ENCODE measurements around the gene ECHS1.

DNA sequence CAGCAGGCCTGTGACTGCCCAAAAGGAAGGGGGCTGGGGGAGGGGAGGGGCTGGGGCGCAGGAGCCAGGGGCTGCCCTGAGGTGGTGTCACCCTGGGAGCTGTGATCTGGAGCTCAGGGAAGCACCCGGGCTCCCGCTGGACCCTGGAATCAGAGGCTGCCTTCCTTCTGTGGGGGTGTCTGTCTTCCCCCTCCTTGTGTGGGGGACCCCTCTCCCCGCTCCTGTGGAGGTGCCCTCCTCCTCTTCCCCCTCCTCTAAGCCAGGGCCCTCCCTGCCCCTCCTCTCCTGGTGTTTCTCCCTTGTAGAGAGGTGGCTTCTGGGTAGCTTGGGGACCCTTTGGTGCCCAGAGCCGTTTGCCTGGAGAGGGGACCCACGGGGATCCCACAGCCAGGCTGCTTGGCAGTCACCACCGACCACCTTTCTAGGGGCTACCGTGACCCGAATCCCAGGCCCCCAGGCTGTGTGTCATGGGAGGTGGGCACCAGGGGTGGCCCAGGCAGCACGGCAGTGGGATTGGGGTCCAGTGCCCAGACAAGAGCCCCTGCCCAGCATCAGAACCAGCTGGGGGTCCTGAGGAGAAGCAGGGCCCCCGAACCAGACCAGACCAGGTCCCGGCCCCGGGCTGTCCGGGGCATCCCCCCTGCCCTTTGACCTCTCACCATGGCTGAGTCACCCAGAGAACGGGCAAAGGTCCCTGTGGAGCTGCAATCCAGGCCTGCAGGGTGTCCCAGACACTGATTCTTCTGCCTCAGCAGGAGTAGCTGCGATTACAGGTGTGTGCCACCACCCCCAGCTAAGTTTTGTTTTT, 25.2 kb downstream of the ECHS1 start:
- TF ChIP-seq SP2 (tag by site-specific recombination; IDR thresholded peaks at IDR 0.05), result no peak
- TF ChIP-seq, protein P1, sequence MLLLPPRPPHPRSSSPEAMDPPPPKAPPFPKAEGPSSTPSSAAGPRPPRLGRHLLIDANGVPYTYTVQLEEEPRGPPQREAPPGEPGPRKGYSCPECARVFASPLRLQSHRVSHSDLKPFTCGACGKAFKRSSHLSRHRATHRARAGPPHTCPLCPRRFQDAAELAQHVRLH (tag by site-specific recombination; IDR thresholded peaks at IDR 0.05), result no peak
- TF ChIP-seq ZNF670 (tag by site-specific recombination; IDR thresholded peaks at IDR 0.05; ENCODE audit: low read depth), result no peak
- TF ChIP-seq, protein P2, sequence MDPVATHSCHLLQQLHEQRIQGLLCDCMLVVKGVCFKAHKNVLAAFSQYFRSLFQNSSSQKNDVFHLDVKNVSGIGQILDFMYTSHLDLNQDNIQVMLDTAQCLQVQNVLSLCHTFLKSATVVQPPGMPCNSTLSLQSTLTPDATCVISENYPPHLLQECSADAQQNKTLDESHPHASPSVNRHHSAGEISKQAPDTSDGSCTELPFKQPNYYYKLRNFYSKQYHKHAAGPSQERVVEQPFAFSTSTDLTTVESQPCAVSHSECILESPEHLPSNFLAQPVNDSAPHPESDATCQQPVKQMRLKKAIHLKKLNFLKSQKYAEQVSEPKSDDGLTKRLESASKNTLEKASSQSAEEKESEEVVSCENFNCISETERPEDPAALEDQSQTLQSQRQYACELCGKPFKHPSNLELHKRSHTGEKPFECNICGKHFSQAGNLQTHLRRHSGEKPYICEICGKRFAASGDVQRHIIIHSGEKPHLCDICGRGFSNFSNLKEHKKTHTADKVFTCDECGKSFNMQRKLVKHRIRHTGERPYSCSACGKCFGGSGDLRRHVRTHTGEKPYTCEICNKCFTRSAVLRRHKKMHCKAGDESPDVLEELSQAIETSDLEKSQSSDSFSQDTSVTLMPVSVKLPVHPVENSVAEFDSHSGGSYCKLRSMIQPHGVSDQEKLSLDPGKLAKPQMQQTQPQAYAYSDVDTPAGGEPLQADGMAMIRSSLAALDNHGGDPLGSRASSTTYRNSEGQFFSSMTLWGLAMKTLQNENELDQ (tag by site-specific recombination; IDR thresholded peaks at IDR 0.05; ENCODE audit: low read depth), result no peak
- no peak for TF ChIP-seq SETDB1 (IDR thresholded peaks at IDR 0.05; ENCODE audit: insufficient read length, low read length)
- TF ChIP-seq, protein P3, sequence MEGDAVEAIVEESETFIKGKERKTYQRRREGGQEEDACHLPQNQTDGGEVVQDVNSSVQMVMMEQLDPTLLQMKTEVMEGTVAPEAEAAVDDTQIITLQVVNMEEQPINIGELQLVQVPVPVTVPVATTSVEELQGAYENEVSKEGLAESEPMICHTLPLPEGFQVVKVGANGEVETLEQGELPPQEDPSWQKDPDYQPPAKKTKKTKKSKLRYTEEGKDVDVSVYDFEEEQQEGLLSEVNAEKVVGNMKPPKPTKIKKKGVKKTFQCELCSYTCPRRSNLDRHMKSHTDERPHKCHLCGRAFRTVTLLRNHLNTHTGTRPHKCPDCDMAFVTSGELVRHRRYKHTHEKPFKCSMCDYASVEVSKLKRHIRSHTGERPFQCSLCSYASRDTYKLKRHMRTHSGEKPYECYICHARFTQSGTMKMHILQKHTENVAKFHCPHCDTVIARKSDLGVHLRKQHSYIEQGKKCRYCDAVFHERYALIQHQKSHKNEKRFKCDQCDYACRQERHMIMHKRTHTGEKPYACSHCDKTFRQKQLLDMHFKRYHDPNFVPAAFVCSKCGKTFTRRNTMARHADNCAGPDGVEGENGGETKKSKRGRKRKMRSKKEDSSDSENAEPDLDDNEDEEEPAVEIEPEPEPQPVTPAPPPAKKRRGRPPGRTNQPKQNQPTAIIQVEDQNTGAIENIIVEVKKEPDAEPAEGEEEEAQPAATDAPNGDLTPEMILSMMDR (tag by site-specific recombination; IDR thresholded peaks at IDR 0.05), result no peak
- TF ChIP-seq ZNF423 (tag by site-specific recombination; IDR thresholded peaks at IDR 0.05), result no peak
- TF ChIP-seq, protein P4, sequence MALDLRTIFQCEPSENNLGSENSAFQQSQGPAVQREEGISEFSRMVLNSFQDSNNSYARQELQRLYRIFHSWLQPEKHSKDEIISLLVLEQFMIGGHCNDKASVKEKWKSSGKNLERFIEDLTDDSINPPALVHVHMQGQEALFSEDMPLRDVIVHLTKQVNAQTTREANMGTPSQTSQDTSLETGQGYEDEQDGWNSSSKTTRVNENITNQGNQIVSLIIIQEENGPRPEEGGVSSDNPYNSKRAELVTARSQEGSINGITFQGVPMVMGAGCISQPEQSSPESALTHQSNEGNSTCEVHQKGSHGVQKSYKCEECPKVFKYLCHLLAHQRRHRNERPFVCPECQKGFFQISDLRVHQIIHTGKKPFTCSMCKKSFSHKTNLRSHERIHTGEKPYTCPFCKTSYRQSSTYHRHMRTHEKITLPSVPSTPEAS (tag by site-specific recombination; IDR thresholded peaks at IDR 0.05), result no peak
- no peak for TF ChIP-seq ZNF239 (tag by site-specific recombination; IDR thresholded peaks at IDR 0.05)
- TF ChIP-seq, protein P5, sequence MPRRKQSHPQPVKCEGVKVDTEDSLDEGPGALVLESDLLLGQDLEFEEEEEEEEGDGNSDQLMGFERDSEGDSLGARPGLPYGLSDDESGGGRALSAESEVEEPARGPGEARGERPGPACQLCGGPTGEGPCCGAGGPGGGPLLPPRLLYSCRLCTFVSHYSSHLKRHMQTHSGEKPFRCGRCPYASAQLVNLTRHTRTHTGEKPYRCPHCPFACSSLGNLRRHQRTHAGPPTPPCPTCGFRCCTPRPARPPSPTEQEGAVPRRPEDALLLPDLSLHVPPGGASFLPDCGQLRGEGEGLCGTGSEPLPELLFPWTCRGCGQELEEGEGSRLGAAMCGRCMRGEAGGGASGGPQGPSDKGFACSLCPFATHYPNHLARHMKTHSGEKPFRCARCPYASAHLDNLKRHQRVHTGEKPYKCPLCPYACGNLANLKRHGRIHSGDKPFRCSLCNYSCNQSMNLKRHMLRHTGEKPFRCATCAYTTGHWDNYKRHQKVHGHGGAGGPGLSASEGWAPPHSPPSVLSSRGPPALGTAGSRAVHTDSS (tag by site-specific recombination; IDR thresholded peaks at IDR 0.05), result no peak
- TF ChIP-seq ZNF510 (tag by site-specific recombination; IDR thresholded peaks at IDR 0.05; ENCODE audit: insufficient replicate concordance), result no peak
- TF ChIP-seq ZSCAN23 (tag by site-specific recombination; IDR thresholded peaks at IDR 0.05), result no peak
- TF ChIP-seq ZNF266 (tag by site-specific recombination; IDR thresholded peaks at IDR 0.05; ENCODE audit: low read depth), result no peak
- no peak for TF ChIP-seq ZNF350 (tag by site-specific recombination; IDR thresholded peaks at IDR 0.05)
